ENCODE measurements around the gene CXXC1. TPM values are rescaled to one million over a fixed set of nuclear protein-coding genes. Genes with fewer than 3 reads are reported as not detected.
"Not testable (repeated sequence)": the region's sequence is repeated elsewhere in the genome, so short reads cannot be mapped to it uniquely, and the experiment has no call there.

Gene CXXC1
- total and polyA plus RNA-seq, 9 donors, result 39.1 to 77.9 (median 70.5) TPM

DNA sequence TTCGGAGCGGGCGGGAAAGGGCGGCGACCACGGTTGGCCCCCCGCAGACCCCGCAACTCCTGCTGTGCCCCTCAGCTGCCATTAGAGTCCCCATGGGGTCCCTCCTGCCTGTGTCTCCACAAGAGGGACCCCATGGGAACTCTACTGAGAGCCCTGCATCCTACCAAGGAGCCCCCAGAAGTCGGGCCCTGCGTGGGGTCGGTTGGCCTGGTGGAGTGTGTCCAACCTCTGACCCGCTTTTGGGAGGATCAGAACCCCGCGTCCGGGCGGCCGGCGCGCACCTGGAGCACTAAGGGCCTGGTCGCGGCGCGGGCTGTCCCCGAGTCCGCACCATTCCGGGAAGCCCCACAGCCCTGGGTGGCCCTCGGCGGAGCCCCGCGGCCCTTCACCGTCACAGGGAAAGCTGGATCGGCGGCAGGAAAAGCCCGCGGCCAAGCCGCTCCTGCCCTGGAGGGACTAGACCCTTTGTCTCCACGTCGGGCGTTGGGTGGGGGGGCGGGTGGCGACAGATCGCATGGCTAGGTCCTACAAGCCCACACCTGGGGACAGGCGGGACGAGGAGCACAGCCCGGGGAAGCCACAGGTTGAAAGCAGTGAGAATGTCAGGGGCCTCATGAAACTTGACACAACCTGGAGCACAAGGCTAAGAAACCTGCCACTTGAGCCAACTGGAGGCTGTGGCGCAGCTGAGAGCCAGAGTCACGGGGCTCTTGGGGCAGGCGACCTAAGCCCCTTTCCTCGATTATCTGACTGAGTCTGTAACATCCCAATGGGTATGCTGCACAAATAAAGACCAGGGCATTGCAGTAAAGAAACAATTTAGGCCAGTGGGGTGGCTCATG, 11.2 kb upstream of the CXXC1 start:
- H3K4me3 ChIP-seq, result no peak overlapping the region
- H3K27me3 ChIP-seq, result no peaks in the 10 kb centered on the region
- 26 to 31% (median 29%) methylated on average over 28 to 49 of the region's 49 CpGs for WGBS, 3 donors
- peak in 1 of 5 donors; percentile 37 for DNase-seq
- H3K9me3 ChIP-seq, result no peaks in the 10 kb centered on the region
- no peaks in the 10 kb centered on the region for H3K36me3 ChIP-seq
- H3K4me1 ChIP-seq (ENCODE audit: insufficient read depth), result peaks cover 4% of the 10 kb centered on the region
- intact Hi-C loops (cut with DNase I), result no loop called here
- TF ChIP-seq EP300 (IDR thresholded peaks at IDR 0.05), result no peak
- TF ChIP-seq POLR2A (IDR thresholded peaks at IDR 0.05), result no peak
- TF ChIP-seq, protein P1, sequence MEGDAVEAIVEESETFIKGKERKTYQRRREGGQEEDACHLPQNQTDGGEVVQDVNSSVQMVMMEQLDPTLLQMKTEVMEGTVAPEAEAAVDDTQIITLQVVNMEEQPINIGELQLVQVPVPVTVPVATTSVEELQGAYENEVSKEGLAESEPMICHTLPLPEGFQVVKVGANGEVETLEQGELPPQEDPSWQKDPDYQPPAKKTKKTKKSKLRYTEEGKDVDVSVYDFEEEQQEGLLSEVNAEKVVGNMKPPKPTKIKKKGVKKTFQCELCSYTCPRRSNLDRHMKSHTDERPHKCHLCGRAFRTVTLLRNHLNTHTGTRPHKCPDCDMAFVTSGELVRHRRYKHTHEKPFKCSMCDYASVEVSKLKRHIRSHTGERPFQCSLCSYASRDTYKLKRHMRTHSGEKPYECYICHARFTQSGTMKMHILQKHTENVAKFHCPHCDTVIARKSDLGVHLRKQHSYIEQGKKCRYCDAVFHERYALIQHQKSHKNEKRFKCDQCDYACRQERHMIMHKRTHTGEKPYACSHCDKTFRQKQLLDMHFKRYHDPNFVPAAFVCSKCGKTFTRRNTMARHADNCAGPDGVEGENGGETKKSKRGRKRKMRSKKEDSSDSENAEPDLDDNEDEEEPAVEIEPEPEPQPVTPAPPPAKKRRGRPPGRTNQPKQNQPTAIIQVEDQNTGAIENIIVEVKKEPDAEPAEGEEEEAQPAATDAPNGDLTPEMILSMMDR (IDR thresholded peaks at IDR 0.05), result no peak
- no peak overlapping the region for H3K27ac ChIP-seq

DNA sequence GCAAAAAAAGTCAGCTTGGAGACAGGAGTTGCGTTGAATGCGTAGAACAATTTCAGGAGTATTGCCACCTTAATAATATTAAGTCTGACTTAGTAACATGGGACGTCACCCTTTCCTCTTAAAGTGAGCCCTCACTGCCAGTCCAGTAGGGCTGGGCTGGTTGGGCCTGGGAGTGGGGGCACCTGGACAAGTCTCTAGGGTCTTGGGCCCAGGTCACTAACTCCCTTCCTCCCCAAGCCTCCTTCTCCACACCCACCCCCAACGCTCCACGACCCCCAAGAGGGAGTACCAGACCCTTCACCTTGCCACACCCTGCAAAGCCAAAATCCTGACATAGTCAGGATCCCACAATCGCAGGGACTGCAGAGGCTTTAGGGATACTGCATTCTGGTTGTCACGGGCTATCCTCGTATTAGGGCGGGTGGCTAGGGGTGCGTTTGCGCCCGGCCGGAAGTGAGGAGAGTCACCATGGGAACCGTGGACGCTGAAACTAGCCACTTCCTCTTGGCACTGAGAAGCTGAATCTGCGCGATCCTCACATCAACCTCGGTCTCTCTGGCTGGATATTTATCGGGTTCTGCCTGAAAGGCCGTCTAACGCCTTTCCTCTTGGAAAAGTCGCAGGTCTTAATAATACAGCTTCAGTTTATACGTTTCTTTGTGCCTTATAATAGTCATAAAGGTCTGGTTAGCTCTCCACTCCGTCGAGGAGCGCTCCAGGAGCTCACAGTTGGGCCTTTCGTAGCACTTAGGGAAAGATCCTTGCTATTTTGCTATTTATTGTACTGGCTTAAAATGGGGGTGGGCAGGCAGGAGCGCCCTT, 10.3 kb upstream of the CXXC1 start:
- Histone ChIP-seq H3K27ac (no peak overlapping the region), H3K4me1 (ENCODE audit: insufficient read depth) (peaks cover 4% of the 10 kb centered on the region), H3K9me3 (no peaks in the 10 kb centered on the region), H3K4me3 (peak overlapping the region; percentile 33), H3K27me3 (no peaks in the 10 kb centered on the region), H3K36me3 (no peaks in the 10 kb centered on the region)
- intact Hi-C loops (cut with DNase I), result no loop called here
- WGBS, 3 donors, result 9 to 12% (median 10%) methylated on average over 28 of the region's 28 CpGs
- peak; percentile 61 to 79 (median 73) for DNase-seq
- no peak for TF ChIP-seq EP300 (IDR thresholded peaks at IDR 0.05)
- TF ChIP-seq POLR2A (IDR thresholded peaks at IDR 0.05), result no peak
- TF ChIP-seq, protein P1 (IDR thresholded peaks at IDR 0.05), result no peak

DNA sequence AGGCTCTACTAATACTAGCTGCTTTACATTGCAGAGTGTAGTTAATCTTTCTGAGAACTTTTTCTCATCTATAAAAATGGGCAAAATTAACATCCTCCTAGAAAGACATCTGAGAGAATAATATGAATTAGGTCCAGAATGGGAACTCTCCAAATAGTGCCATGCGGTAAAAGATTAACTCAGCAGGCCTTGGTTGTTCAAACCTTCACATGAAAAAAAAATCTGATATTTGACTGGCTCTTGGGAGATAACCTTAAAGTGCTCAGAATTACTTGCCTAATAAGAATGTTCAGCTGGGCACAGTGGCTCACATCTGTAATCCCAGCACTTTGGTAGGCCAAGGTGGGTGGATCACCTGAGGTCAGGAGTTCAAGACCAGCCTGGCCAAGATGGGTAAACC, 5.5 kb upstream of the CXXC1 start:
- H3K9me3 ChIP-seq, result no peaks in the 10 kb centered on the region
- intact Hi-C loops (cut with DNase I), result no loop called here
- WGBS, 3 donors, result 86 to 93% (median 89%) methylated on average over 1 of the region's 1 CpG

DNA sequence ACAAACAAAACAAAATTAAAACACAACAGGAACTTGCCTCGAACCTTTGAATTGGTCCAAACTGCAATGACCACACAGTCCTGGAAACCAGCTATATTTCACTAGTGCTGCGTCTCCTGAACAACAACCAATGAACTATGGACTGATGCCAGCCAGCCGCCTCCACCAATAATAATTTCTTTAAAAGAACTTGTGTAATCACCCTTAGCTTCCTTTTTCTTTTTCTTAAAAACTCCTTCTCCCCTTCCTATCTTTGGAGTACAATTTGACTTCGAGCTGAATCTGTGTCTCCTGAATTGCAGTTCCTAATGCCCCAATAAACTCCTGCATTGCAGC, 1.6 kb upstream of the CXXC1 start:
- TF ChIP-seq EP300 (IDR thresholded peaks at IDR 0.05), result no peak
- TF ChIP-seq POLR2A (IDR thresholded peaks at IDR 0.05), result no peak
- TF ChIP-seq, protein P1 (IDR thresholded peaks at IDR 0.05), result no peak
- intact Hi-C loops (cut with DNase I), result loop anchor here in 1 of 4 donors (10.0 kb wide), 1 partner anchor 794 kb away; the partner anchor contains the start of gene RPL17
- 77 to 81% (median 78%) methylated on average over 4 of the region's 4 CpGs for WGBS, 3 donors

More for the DNA sequence above, 5.5 kb upstream of the CXXC1 start:
- H3K4me1 ChIP-seq (ENCODE audit: insufficient read depth), result peaks cover 4% of the 10 kb centered on the region
- no peak overlapping the region for H3K4me3 ChIP-seq
- no peak for TF ChIP-seq EP300 (IDR thresholded peaks at IDR 0.05)
- TF ChIP-seq POLR2A (IDR thresholded peaks at IDR 0.05), result no peak
- TF ChIP-seq, protein P1 (IDR thresholded peaks at IDR 0.05), result no peak
- no peaks in the 10 kb centered on the region for H3K27me3 ChIP-seq
- H3K36me3 ChIP-seq, result no peaks in the 10 kb centered on the region
- DNase-seq, result no peak
- H3K27ac ChIP-seq, result no peak overlapping the region

DNA sequence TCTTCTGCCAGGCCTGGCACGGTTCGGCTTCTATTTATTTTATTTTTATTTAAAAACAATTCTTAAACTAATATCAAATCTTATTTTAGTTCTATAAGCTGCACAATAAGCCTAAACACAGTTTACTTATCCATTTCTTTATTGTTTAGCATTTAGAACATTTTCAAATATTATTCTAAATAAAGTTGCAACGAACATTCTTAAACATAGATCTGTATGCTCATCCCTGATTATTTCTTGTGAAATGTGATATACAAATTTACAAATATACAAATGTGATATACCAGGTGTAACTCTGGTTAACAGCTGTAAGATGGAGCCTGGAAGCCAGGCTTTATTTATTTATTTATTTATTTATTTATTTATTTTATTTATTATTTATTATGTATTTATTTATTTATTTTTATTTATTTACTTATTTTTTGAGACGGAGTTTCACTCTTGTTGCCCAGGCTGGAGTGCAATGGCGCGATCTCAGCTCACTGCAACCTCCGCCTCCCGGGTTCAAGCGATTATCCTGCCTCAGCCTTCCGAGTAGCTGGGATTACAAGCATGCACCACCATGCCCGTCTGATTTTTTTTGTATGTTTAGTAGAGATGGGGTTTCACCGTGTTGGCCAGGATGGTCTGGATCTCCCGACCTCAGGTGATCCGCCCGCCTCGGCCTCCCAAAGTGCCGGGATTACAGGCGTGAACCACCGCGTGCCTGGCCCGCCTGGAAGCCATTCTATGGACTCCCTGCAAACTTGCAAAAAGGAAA, 1.0 kb upstream of the CXXC1 start:
- H3K27me3 ChIP-seq; H3K4me1 ChIP-seq (ENCODE audit: insufficient read depth); H3K9me3 ChIP-seq; H3K36me3 ChIP-seq: not testable (repeated sequence)
- peak overlapping the region; percentile 59 for H3K4me3 ChIP-seq
- 72 to 74% (median 73%) methylated on average over 21 of the region's 21 CpGs for WGBS, 3 donors
- H3K27ac ChIP-seq, result peak overlapping the region; percentile 50 to 79
- DNase-seq, result peak in 2 of 5 donors; percentile 43 to 50
- intact Hi-C loops (cut with DNase I), result loop anchor here in 1 of 4 donors (10.0 kb wide), 1 partner anchor 794 kb away; the partner anchor contains the start of gene RPL17

More for the DNA sequence above, 1.6 kb upstream of the CXXC1 start:
- Histone ChIP-seq H3K4me1 (ENCODE audit: insufficient read depth) (peaks cover 5% of the 10 kb centered on the region), H3K27me3 (no peaks in the 10 kb centered on the region), H3K36me3 (no peaks in the 10 kb centered on the region), H3K9me3 (no peaks in the 10 kb centered on the region), H3K4me3 (no peak overlapping the region), H3K27ac (no peak overlapping the region)
- DNase-seq, result no peak
